ENCODE data around the gene ATP1A3.

ATP1A3 gene

GRCh38 chr19:41995959-41996797 is 2.1 kb upstream of the ATP1A3 start:
- no peak overlapping the region for H3K18ac ChIP-seq (ENCODE audit: low read depth in 1 of 2, low read length in 2 of 2)
- H3K4me1 ChIP-seq (ENCODE audit: control insufficient read depth, insufficient read depth, low read depth, low read length) = peaks cover 18% of the 10 kb centered on the region
- peaks cover 81 to 82% of the 10 kb centered on the region in 2 experiments for H3K27me3 ChIP-seq (ENCODE audit: control insufficient read depth in 1 of 2, insufficient read depth in 1 of 2, low read length in 2 of 2)
- no peak overlapping the region for H3K4ac ChIP-seq (ENCODE audit: low read depth in 1 of 2, low read length in 2 of 2)
- H2BK120ac ChIP-seq (ENCODE audit: low read depth, low read length) = no peak overlapping the region
- no peak overlapping the region for H2AK5ac ChIP-seq (ENCODE audit: low read length, severe bottlenecking)
- no peak overlapping the region for H4K91ac ChIP-seq (ENCODE audit: low read length)
- no peak overlapping the region for H3K23ac ChIP-seq (ENCODE audit: low read length in 2 of 2)
- no peak overlapping the region for H2BK15ac ChIP-seq (ENCODE audit: low read depth, poor library complexity, severe bottlenecking)
- H3K9ac ChIP-seq (ENCODE audit: low read length) = no peak overlapping the region
- H4K8ac ChIP-seq (ENCODE audit: low read length) = no peak overlapping the region
- no peak overlapping the region for H3K27ac ChIP-seq (ENCODE audit: low read length, poor library complexity, severe bottlenecking)
- no peak overlapping the region for H3K4me2 ChIP-seq (ENCODE audit: low read length, poor library complexity, severe bottlenecking)
- no peak overlapping the region for H3K4me3 ChIP-seq (ENCODE audit: insufficient read depth in 1 of 2, low read depth in 1 of 2, low read length in 2 of 2)
- no peaks in the 10 kb centered on the region for H3K79me1 ChIP-seq (replicated peaks; ENCODE audit: low read length, poor library complexity, severe bottlenecking)
- H2BK12ac ChIP-seq (ENCODE audit: low read length in 2 of 2) = no peak overlapping the region
- no peak overlapping the region for H2AFZ ChIP-seq (ENCODE audit: low read depth, low read length)
- no peaks in the 10 kb centered on the region for H3K9me3 ChIP-seq (ENCODE audit: control insufficient read depth, low read length)
- H3K36me3 ChIP-seq (ENCODE audit: control insufficient read depth in 1 of 2, insufficient read depth in 2 of 2, low read depth in 1 of 2, low read length in 2 of 2) = no peaks in the 10 kb centered on the region
- 47% methylated on average over 9 of the region's 12 CpGs for WGBS
- H3K14ac ChIP-seq (ENCODE audit: low read length in 2 of 2) = no peak overlapping the region
- DNase-seq = no peak
- H2BK5ac ChIP-seq (ENCODE audit: low read depth, low read length, poor library complexity, severe bottlenecking) = no peak overlapping the region

GRCh38 chr19:41994994-41995958 is 1.2 kb upstream of the ATP1A3 start:
- peaks cover 18% of the 10 kb centered on the region for H3K4me1 ChIP-seq (ENCODE audit: control insufficient read depth, insufficient read depth, low read depth, low read length)
- 80% methylated on average over 18 of the region's 19 CpGs for WGBS
- H3K36me3 ChIP-seq (ENCODE audit: control insufficient read depth in 1 of 2, insufficient read depth in 2 of 2, low read depth in 1 of 2, low read length in 2 of 2) = no peaks in the 10 kb centered on the region
- no peak overlapping the region for H3K4ac ChIP-seq (ENCODE audit: low read depth in 1 of 2, low read length in 2 of 2)
- no peak for DNase-seq
- no peak overlapping the region for H4K91ac ChIP-seq (ENCODE audit: low read length)
- H2BK15ac ChIP-seq (ENCODE audit: low read depth, poor library complexity, severe bottlenecking) = no peak overlapping the region
- no peak overlapping the region for H2BK5ac ChIP-seq (ENCODE audit: low read depth, low read length, poor library complexity, severe bottlenecking)
- H2AK5ac ChIP-seq (ENCODE audit: low read length, severe bottlenecking) = no peak overlapping the region
- H3K27ac ChIP-seq (ENCODE audit: low read length, poor library complexity, severe bottlenecking) = no peak overlapping the region
- H2BK12ac ChIP-seq (ENCODE audit: low read length in 2 of 2) = no peak overlapping the region
- no peak overlapping the region for H4K8ac ChIP-seq (ENCODE audit: low read length)
- H3K27me3 ChIP-seq (ENCODE audit: control insufficient read depth in 1 of 2, insufficient read depth in 1 of 2, low read length in 2 of 2) = peaks cover 73 to 81% of the 10 kb centered on the region in 2 experiments
- no peak overlapping the region for H3K4me2 ChIP-seq (ENCODE audit: low read length, poor library complexity, severe bottlenecking)
- no peak overlapping the region for H3K14ac ChIP-seq (ENCODE audit: low read length in 2 of 2)
- no peaks in the 10 kb centered on the region for H3K9me3 ChIP-seq (ENCODE audit: control insufficient read depth, low read length)
- H3K18ac ChIP-seq (ENCODE audit: low read depth in 1 of 2, low read length in 2 of 2) = no peak overlapping the region
- H3K9ac ChIP-seq (ENCODE audit: low read length) = no peak overlapping the region
- H3K79me1 ChIP-seq (replicated peaks; ENCODE audit: low read length, poor library complexity, severe bottlenecking) = no peaks in the 10 kb centered on the region
- H2BK120ac ChIP-seq (ENCODE audit: low read depth, low read length) = no peak overlapping the region
- no peak overlapping the region for H3K4me3 ChIP-seq (ENCODE audit: insufficient read depth in 1 of 2, low read depth in 1 of 2, low read length in 2 of 2)
- H2AFZ ChIP-seq (ENCODE audit: low read depth, low read length) = no peak overlapping the region
- H3K23ac ChIP-seq (ENCODE audit: low read length in 2 of 2) = no peak overlapping the region

- Histone ChIP-seq H4K8ac (ENCODE audit: low read length) (no peak overlapping the region), H3K36me3 (ENCODE audit: control insufficient read depth in 1 of 2, insufficient read depth in 2 of 2, low read depth in 1 of 2, low read length in 2 of 2) (no peaks in the 10 kb centered on the region), H3K23ac (ENCODE audit: low read length in 2 of 2) (no peak overlapping the region), H3K4ac (ENCODE audit: low read depth in 1 of 2, low read length in 2 of 2) (no peak overlapping the region), H3K79me1 (replicated peaks; ENCODE audit: low read length, poor library complexity, severe bottlenecking) (no peaks in the 10 kb centered on the region), H3K4me2 (ENCODE audit: low read length, poor library complexity, severe bottlenecking) (no peak overlapping the region), H2BK12ac (ENCODE audit: low read length in 2 of 2) (no peak overlapping the region), H2AFZ (ENCODE audit: low read depth, low read length) (no peak overlapping the region), H3K9ac (ENCODE audit: low read length) (no peak overlapping the region), H3K4me3 (ENCODE audit: insufficient read depth in 1 of 2, low read depth in 1 of 2, low read length in 2 of 2) (no peak overlapping the region), H2BK120ac (ENCODE audit: low read depth, low read length) (no peak overlapping the region), H3K4me1 (ENCODE audit: control insufficient read depth, insufficient read depth, low read depth, low read length) (peaks cover 18% of the 10 kb centered on the region), H3K9me3 (ENCODE audit: control insufficient read depth, low read length) (no peaks in the 10 kb centered on the region), H3K27ac (ENCODE audit: low read length, poor library complexity, severe bottlenecking) (no peak overlapping the region), H2BK15ac (ENCODE audit: low read depth, poor library complexity, severe bottlenecking) (no peak overlapping the region), H3K27me3 (ENCODE audit: control insufficient read depth in 1 of 2, insufficient read depth in 1 of 2, low read length in 2 of 2) (peaks cover 71 to 80% of the 10 kb centered on the region in 2 experiments), H2BK5ac (ENCODE audit: low read depth, low read length, poor library complexity, severe bottlenecking) (no peak overlapping the region), H4K91ac (ENCODE audit: low read length) (no peak overlapping the region), H2AK5ac (ENCODE audit: low read length, severe bottlenecking) (no peak overlapping the region), H3K18ac (ENCODE audit: low read depth in 1 of 2, low read length in 2 of 2) (no peak overlapping the region), H3K14ac (ENCODE audit: low read length in 2 of 2) (no peak overlapping the region)
- no peak for DNase-seq
- WGBS = 29% methylated on average over 11 of the region's 13 CpGs
These were observed 516 bp upstream of the ATP1A3 start for GRCh38 chr19:41994521-41994971.
